H1 (cell line): Measurements from ENCODE around the gene MS4A8. TPM values are rescaled to one million over a fixed set of nuclear protein-coding genes. Genes with fewer than 3 reads are reported as not detected.

Source experiments
- CTCF ChIA-PET: fragments of 300-600 bp; sonication (Branson Sonifier 250); formaldehyde crosslinking; loops from one replicate; lab custom pipeline; 2021; ENCODE audit not compliant: partially characterized antibody; lab: Charles Lee
- POLR2A ChIA-PET: fragments of 300-600 bp; sonication (Branson Sonifier 250); formaldehyde crosslinking; loops from one replicate; lab custom pipeline; 2021; ENCODE audit warnings: inconsistent platforms; ENCODE audit not compliant: partially characterized antibody; lab: Charles Lee
- DNase-seq, 2 experiments: peaks; one replicate each; pipeline versions ENCODE4 v3.0.0 to v3.0.0-alpha.2; 2010 to 2022; ENCODE audit warnings: low spot score in 2 of 2, low read depth in 1 of 2, mixed read lengths in 1 of 2
- FAIRE-seq: peaks from 2 replicates; lab custom pipeline; 2011; peaks lifted over from hg19 to GRCh38; lab: Jason Lieb, UNC
- H2AFZ ChIP-seq: 2 replicates; pipeline ENCODE4 v1.8.1; 2012; ENCODE audit warnings: low read length, inconsistent platforms
- H2AK5ac ChIP-seq: 2 replicates; pipeline ENCODE4 v1.6.1; 2013; ENCODE audit warnings: low read depth, low read length
- H2BK120ac ChIP-seq: replicated peaks from 2 replicates; pipeline ENCODE3; 2013; ENCODE audit warnings: low read depth, low read length, inconsistent platforms
- H2BK12ac ChIP-seq: 2 replicates; pipeline ENCODE4 v1.6.1; 2013; ENCODE audit warnings: low read depth, low read length
- H2BK15ac ChIP-seq: 2 replicates; pipeline ENCODE4 v1.6.1; 2013; ENCODE audit warnings: low read length
- H2BK20ac ChIP-seq: 2 replicates; pipeline ENCODE4 v1.6.1; 2013; ENCODE audit warnings: low read length
- H2BK5ac ChIP-seq: 2 replicates; pipeline ENCODE4 v1.6.1; 2013; ENCODE audit warnings: low read depth, low read length
- H3K14ac ChIP-seq: 2 replicates; pipeline ENCODE4 v1.6.1; 2013; ENCODE audit warnings: inconsistent platforms; ENCODE audit not compliant: insufficient read length
- H3K18ac ChIP-seq: 2 replicates; pipeline ENCODE4 v1.6.1; 2013; ENCODE audit warnings: low read length; ENCODE audit errors: extremely low read depth
- H3K23ac ChIP-seq: 2 replicates; pipeline ENCODE4 v1.6.1; 2013; ENCODE audit warnings: inconsistent platforms; ENCODE audit not compliant: insufficient read length
- H3K23me2 ChIP-seq: 2 replicates; pipeline ENCODE4 v1.6.1; 2013; ENCODE audit warnings: low read depth, low read length
- H3K27ac ChIP-seq: 2 replicates; pipeline ENCODE4 v1.6.1; 2011; ENCODE audit warnings: low read depth, low read length, inconsistent platforms
- H3K27me3 ChIP-seq, 4 experiments: replicated peaks in 1 of 4; 1 replicate in 1 of 4; 2 replicates in 3 of 4; pipeline versions ENCODE4 v1.6.1 to v1.8.1; 2011 to 2013; ENCODE audit warnings: low read length in 3 of 4, mild to moderate bottlenecking in 3 of 4, inconsistent platforms in 2 of 4, mixed read lengths in 2 of 4, moderate library complexity in 1 of 4; ENCODE audit not compliant: control insufficient read depth in 3 of 4, insufficient read depth in 3 of 4; ENCODE audit errors: extremely low read depth in 1 of 4
- H3K36me3 ChIP-seq, 4 experiments: 2 replicates each; pipeline versions ENCODE4 v1.6.1 to v1.8.1; 2011 to 2013; ENCODE audit warnings: mild to moderate bottlenecking in 4 of 4, low read length in 3 of 4, moderate library complexity in 2 of 4, control low read depth in 1 of 4, inconsistent platforms in 1 of 4; ENCODE audit not compliant: insufficient read depth in 4 of 4, control insufficient read depth in 2 of 4
- H3K4ac ChIP-seq: replicated peaks from 2 replicates; pipeline ENCODE3; 2013; ENCODE audit warnings: low read length, low read depth, mixed read lengths, inconsistent platforms; ENCODE audit not compliant: insufficient read length
- H3K4me1 ChIP-seq, 4 experiments: replicated peaks in 1 of 4; 1 replicate in 1 of 4; 2 replicates in 3 of 4; pipeline versions ENCODE4 v1.6.1 to v1.8.1; 2011 to 2013; ENCODE audit warnings: low read length in 3 of 4, inconsistent platforms in 2 of 4, mixed read lengths in 1 of 4; ENCODE audit not compliant: insufficient read depth in 4 of 4, control insufficient read depth in 3 of 4
- H3K4me2 ChIP-seq, 2 experiments: 2 replicates each; pipeline versions ENCODE4 v1.6.1 to v1.8.1; 2011 to 2013; ENCODE audit warnings: low read depth in 2 of 2, low read length in 2 of 2, control low read depth in 1 of 2, inconsistent platforms in 1 of 2, mild to moderate bottlenecking in 1 of 2; ENCODE audit not compliant: insufficient read depth in 1 of 2
- H3K4me3 ChIP-seq, 4 experiments: fragments of 200-600, 300-600 bp in 1 of 4; sonication (generic), shearing (Covaris generic), sonication (Bioruptor Twin) in 1 of 4; 2 replicates each; pipeline versions ENCODE4 v1.5.1 to v1.8.1; 2011 to 2016; ENCODE audit warnings: low read length in 4 of 4, low read depth in 3 of 4, control low read depth in 2 of 4, inconsistent platforms in 2 of 4, mild to moderate bottlenecking in 2 of 4, mixed read lengths in 1 of 4, moderate library complexity in 1 of 4; ENCODE audit not compliant: insufficient read depth in 2 of 4; ENCODE audit errors: extremely low read depth in 1 of 4
- H3K56ac ChIP-seq: replicated peaks from 2 replicates; pipeline ENCODE3; 2013; ENCODE audit warnings: low read depth, mild to moderate bottlenecking, mixed read lengths, low read length, inconsistent platforms; ENCODE audit not compliant: insufficient read length
- H3K79me1 ChIP-seq: 2 replicates; pipeline ENCODE4 v1.6.1; 2013; ENCODE audit warnings: low read depth, low read length, control low read depth
- H3K79me2 ChIP-seq, 2 experiments: 2 replicates each; pipeline versions ENCODE4 v1.6.1 to v1.8.1; 2012 to 2013; ENCODE audit warnings: low read length in 2 of 2, mild to moderate bottlenecking in 2 of 2, inconsistent platforms in 1 of 2; ENCODE audit not compliant: insufficient read depth in 2 of 2, control insufficient read depth in 1 of 2
- H3K9ac ChIP-seq, 4 experiments: replicated peaks in 1 of 4; 1 replicate in 1 of 4; 2 replicates in 3 of 4; pipeline versions ENCODE4 v1.6.1 to v1.8.1; 2011 to 2013; ENCODE audit warnings: low read depth in 3 of 4, low read length in 3 of 4, control low read depth in 2 of 4, mild to moderate bottlenecking in 2 of 4, moderate library complexity in 2 of 4, inconsistent platforms in 1 of 4; ENCODE audit errors: extremely low read depth in 1 of 4
- H3K9me3 ChIP-seq, 2 experiments: 2 replicates each; pipeline versions ENCODE4 v1.6.1 to v1.8.1; 2012 to 2013; ENCODE audit warnings: mild to moderate bottlenecking in 2 of 2, moderate library complexity in 2 of 2, control low read depth in 1 of 2, inconsistent platforms in 1 of 2, low read depth in 1 of 2, low read length in 1 of 2, mixed read lengths in 1 of 2; ENCODE audit not compliant: insufficient read depth in 2 of 2
- H4K20me1 ChIP-seq, 2 experiments: replicated peaks in 1 of 2; 2 replicates each; pipeline versions ENCODE3 to v1.8.1; 2011 to 2013; ENCODE audit warnings: inconsistent platforms in 2 of 2, low read length in 2 of 2, mild to moderate bottlenecking in 1 of 2; ENCODE audit not compliant: insufficient read depth in 2 of 2, control insufficient read depth in 1 of 2
- H4K5ac ChIP-seq: 2 replicates; pipeline ENCODE4 v1.6.1; 2013; ENCODE audit warnings: low read length, low read depth, mixed read lengths, inconsistent platforms; ENCODE audit not compliant: insufficient read length
- H4K8ac ChIP-seq: 2 replicates; pipeline ENCODE4 v1.8.0; 2013; ENCODE audit warnings: mild to moderate bottlenecking, moderate library complexity, low read length, inconsistent platforms; ENCODE audit not compliant: insufficient read depth; ENCODE audit errors: extremely low read depth
- H4K91ac ChIP-seq: replicated peaks from 2 replicates; pipeline ENCODE3; 2013; ENCODE audit warnings: low read length, mixed read lengths, inconsistent platforms; ENCODE audit not compliant: insufficient read length
- BCL11A ChIP-seq, 2 experiments: IDR thresholded peaks; one replicate each; pipeline ENCODE4 v1.6.1; 2011; ENCODE audit warnings: low read depth in 2 of 2, low read length in 2 of 2, mild to moderate bottlenecking in 2 of 2
- CEBPB ChIP-seq: IDR thresholded peaks from 2 replicates; pipeline ENCODE4 v1.6.1; 2012; ENCODE audit warnings: low read depth, low read length
- CTBP2 ChIP-seq: IDR thresholded peaks from 2 replicates; pipeline ENCODE4 v1.7.0; 2011; ENCODE audit warnings: borderline replicate concordance, mild to moderate bottlenecking, moderate library complexity, mixed read lengths, low read length; ENCODE audit not compliant: insufficient read depth, insufficient read length
- EZH2 ChIP-seq: fragments of 200-600 bp; sonication (generic); IDR thresholded peaks from 2 replicates; pipeline ENCODE4 v1.7.1; 2012; ENCODE audit warnings: low read depth, mild to moderate bottlenecking, moderate library complexity, low read length, inconsistent platforms; ENCODE audit not compliant: severe bottlenecking
- GTF2F1 ChIP-seq: IDR thresholded peaks from 2 replicates; pipeline ENCODE4 v1.6.1; 2012; ENCODE audit warnings: low read depth, low read length, improper control_type of control experiment, borderline replicate concordance
- NANOG ChIP-seq: IDR thresholded peaks from 2 replicates; pipeline ENCODE4 v1.6.1; 2011; ENCODE audit warnings: low read length, low read depth, mild to moderate bottlenecking, inconsistent platforms; ENCODE audit not compliant: insufficient read depth, poor library complexity, severe bottlenecking
- RAD21 ChIP-seq, 2 experiments: IDR thresholded peaks in 1 of 2; conservative IDR thresholded peaks in 1 of 2; 2 replicates each; pipeline ENCODE4 v1.6.1; 2011; ENCODE audit warnings: low read depth in 2 of 2, low read length in 2 of 2, improper control_type of control experiment in 1 of 2, inconsistent platforms in 1 of 2, mild to moderate bottlenecking in 1 of 2, moderate library complexity in 1 of 2
- RNF2 ChIP-seq: fragments of 200-900, 300-1000 bp; sonication (generic); IDR thresholded peaks from 2 replicates; pipeline ENCODE4 v1.7.1; 2016; ENCODE audit warnings: borderline replicate concordance, low read depth, mild to moderate bottlenecking, antibody characterized with exemption, low read length; ENCODE audit not compliant: poor library complexity, severe bottlenecking; ENCODE audit errors: missing control alignments
- TCF12 ChIP-seq: IDR thresholded peaks from 2 replicates; pipeline ENCODE4 v1.6.1; 2011; ENCODE audit warnings: low read depth, mild to moderate bottlenecking, low read length
- WGBS, 2 experiments: shearing (Covaris generic) in 1 of 2; methylation state at CpG; one replicate each; pipeline versions ENCODE4 v1.1.6 to v1.1.7; 2013 to 2015; ENCODE audit warnings: low lambda C conversion rate in 2 of 2, mixed read lengths in 2 of 2, inconsistent platforms in 1 of 2, low coverage in 1 of 2, missing lambda C conversion rate in 1 of 2; ENCODE audit not compliant: insufficient replicate concordance in 2 of 2, insufficient coverage in 1 of 2, insufficient read length in 1 of 2; ENCODE audit errors: extremely low coverage in 1 of 2, missing lambda C conversion rate in 1 of 2; 5-methylcytosine and 5-hydroxymethylcytosine counted together
- polyA plus RNA-seq, 7 experiments: library from polyadenylated mRNA; depleted of rRNA in 3 of 7; stranded (reverse) in 5 of 7; unstranded in 2 of 7; fragments of >200 nt in 5 of 7; fragments of 200-250 nt in 2 of 7; gene quantifications; 1 replicate in 5 of 7; 2 replicates in 1 of 7; 4 replicates in 1 of 7; pipeline versions ENCODE4 v1.2.1 to v1.2.3, GENCODE V29; 2011 to 2013; ENCODE audit warnings: missing spikeins in 2 of 7, mixed read lengths in 2 of 7
- total RNA-seq: library from RNA; stranded (reverse); fragmentation: NEBNext Ultra II Directional; extraction: Animal tissue kit (Norgen Biotek cat#: 25700); gene quantifications from 2 replicates; pipeline ENCODE4 v1.2.1, GENCODE V29; 2021
- TF ChIP-seq, protein P1 (sequence below): IDR thresholded peaks from 2 replicates; pipeline ENCODE4 v1.6.1; 2012; ENCODE audit warnings: inconsistent platforms

MS4A8 gene
- total and polyA plus RNA-seq, 2 of the 8 experiments (the other 6 are each of a cell fraction or from before 2014, with no cell fraction given) = not detected

DNA sequence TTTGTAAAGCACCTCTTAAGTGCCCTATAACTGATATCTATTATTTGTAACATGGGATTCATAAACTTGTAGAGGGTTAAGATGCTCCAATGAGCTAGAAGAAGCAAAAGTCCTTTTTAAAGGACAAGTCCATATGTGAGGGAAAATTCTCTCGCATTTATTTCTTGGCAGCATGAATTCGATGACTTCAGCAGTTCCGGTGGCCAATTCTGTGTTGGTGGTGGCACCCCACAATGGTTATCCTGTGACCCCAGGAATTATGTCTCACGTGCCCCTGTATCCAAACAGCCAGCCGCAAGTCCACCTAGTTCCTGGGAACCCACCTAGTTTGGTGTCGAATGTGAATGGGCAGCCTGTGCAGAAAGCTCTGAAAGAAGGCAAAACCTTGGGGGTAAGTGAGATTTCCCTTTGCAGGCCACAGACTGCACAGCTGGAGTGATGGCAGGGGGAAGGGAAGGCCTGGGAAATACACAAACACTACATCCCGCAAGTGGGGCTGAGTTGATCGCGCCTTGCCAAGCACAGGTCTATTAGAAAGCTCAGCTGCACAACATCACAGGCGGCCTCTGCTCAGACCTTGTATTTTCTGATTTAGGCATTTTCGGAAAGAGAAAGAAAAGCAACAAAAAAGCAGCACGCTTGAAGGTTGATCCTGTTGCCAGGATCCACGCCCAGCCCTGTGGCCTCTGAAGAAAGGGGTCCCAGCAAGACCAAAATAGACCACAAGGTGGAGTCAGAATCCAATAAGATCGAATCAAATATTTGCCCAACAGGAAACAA lies 1.5 kb downstream of the MS4A8 start:
- ChIA-PET POLR2A (no interaction called here), CTCF (interaction anchor here (0.6 to 8.6 kb wide), 28 partner anchors 8 to 130 kb away, joined by 3 to 90 read pairs (median 6); partner anchors contain the start of genes MS4A15 and MS4A18)
- no peaks in the 10 kb centered on the region for H3K36me3 ChIP-seq
- H3K4ac ChIP-seq = no peak overlapping the region
- peaks cover 0 to 2% (median 0%) of the 10 kb centered on the region in 4 experiments; a peak in 3 of 7 replicates for H3K4me1 ChIP-seq
- no peak overlapping the region; a peak in 1 of 7 replicates for H3K9ac ChIP-seq
- H2AFZ ChIP-seq = peak overlapping the region; percentile 93
- H3K23me2 ChIP-seq = peaks cover 2% of the 10 kb centered on the region; the same call in 1 of the 2 replicates
- H2BK20ac ChIP-seq = no peak overlapping the region
- DNase-seq (peak in 1 of 2 experiments; percentile 67), FAIRE-seq (peak; percentile 94)
- peak overlapping the region; percentile 65; the same call in 1 of the 2 replicates for H3K18ac ChIP-seq
- no peak overlapping the region for H2BK120ac ChIP-seq
- no peak overlapping the region for H2BK12ac ChIP-seq
- no peaks in the 10 kb centered on the region for H3K79me2 ChIP-seq
- no peaks in the 10 kb centered on the region for H3K9me3 ChIP-seq
- no peak overlapping the region for H3K4me3 ChIP-seq
- H4K91ac ChIP-seq = no peak overlapping the region
- no peak overlapping the region for H2BK5ac ChIP-seq
- 0 out of 2 replicates have a peak overlapping the region, but pooled peaks have one; percentile 58 for H4K8ac ChIP-seq
- no peak overlapping the region for H2AK5ac ChIP-seq
- H3K27ac ChIP-seq = no peak overlapping the region
- H3K27me3 ChIP-seq = no peaks in the 10 kb centered on the region
- no peak overlapping the region for H4K5ac ChIP-seq
- H4K20me1 ChIP-seq = no peaks in the 10 kb centered on the region
- 69% methylated on average over 14 of the region's 14 CpGs; no CpG with 5 or more reads in 1 of the 2 experiments for WGBS, 2 experiments
- H3K14ac ChIP-seq = no peak overlapping the region
- H3K79me1 ChIP-seq = no peaks in the 10 kb centered on the region
- H2BK15ac ChIP-seq = no peak overlapping the region
- no peak overlapping the region for H3K23ac ChIP-seq
- no peak overlapping the region for H3K56ac ChIP-seq
- H3K4me2 ChIP-seq = peak overlapping the region in 1 of 2 experiments; percentile 31; a peak in 1 of 4 replicates
- peak; percentile 76 to 77 for TF ChIP-seq RAD21 (IDR thresholded peaks at IDR 0.05 in 1 of 2, conservative IDR thresholded peaks at IDR 0.05 in 1 of 2; ENCODE audit: low read depth in 2 of 2, low read length in 2 of 2)
- no peak for TF ChIP-seq NANOG
- TF ChIP-seq RNF2 = no peak
- TF ChIP-seq TCF12 = no peak
- TF ChIP-seq EZH2 = no peak
- no peak for TF ChIP-seq CTBP2
- TF ChIP-seq GTF2F1 = no peak
- TF ChIP-seq BCL11A (IDR thresholded peaks at IDR 0.05; ENCODE audit: low read depth in 2 of 2, low read length in 2 of 2) = no peak
- TF ChIP-seq CEBPB = peak; percentile 80
- TF ChIP-seq, protein P1, sequence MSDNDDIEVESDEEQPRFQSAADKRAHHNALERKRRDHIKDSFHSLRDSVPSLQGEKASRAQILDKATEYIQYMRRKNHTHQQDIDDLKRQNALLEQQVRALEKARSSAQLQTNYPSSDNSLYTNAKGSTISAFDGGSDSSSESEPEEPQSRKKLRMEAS = no peak
